PC-3 (cell line): ENCODE data around the gene CFAP299.

ENCODE experiments used
- CTCF ChIP-seq: fragments of 300-600 bp; sonication (generic); conservative IDR thresholded peaks from 2 replicates; pipeline ENCODE4 v1.5.1; 2017; ENCODE audit warnings: antibody characterized with exemption, low read depth, mild to moderate bottlenecking, low read length
- EZH2 ChIP-seq: fragments of 300-600 bp; sonication (generic); IDR thresholded peaks from one replicate; pipeline ENCODE4 v1.6.1; 2017; ENCODE audit warnings: antibody characterized with exemption, mild to moderate bottlenecking, low read length; ENCODE audit not compliant: unreplicated experiment
- EZH2phosphoT487 ChIP-seq: fragments of 300-600 bp; sonication (generic); IDR thresholded peaks from 2 replicates; pipeline ENCODE4 v1.6.1; 2018; ENCODE audit warnings: mild to moderate bottlenecking, antibody characterized with exemption, low read length, borderline replicate concordance

GRCh38 chr4:80767944-80768343, 432.4 kb downstream of the CFAP299 start:
- no peak for TF ChIP-seq CTCF
- no peak for TF ChIP-seq EZH2
- TF ChIP-seq EZH2phosphoT487, result no peak
